ENCODE measurements around the gene NAT16. TPM values are rescaled to one million over a fixed set of nuclear protein-coding genes. Genes with fewer than 3 reads are reported as not detected.

NAT16 gene
- total RNA-seq, 1 donor from 2014 or later = 0.16 TPM

DNA sequence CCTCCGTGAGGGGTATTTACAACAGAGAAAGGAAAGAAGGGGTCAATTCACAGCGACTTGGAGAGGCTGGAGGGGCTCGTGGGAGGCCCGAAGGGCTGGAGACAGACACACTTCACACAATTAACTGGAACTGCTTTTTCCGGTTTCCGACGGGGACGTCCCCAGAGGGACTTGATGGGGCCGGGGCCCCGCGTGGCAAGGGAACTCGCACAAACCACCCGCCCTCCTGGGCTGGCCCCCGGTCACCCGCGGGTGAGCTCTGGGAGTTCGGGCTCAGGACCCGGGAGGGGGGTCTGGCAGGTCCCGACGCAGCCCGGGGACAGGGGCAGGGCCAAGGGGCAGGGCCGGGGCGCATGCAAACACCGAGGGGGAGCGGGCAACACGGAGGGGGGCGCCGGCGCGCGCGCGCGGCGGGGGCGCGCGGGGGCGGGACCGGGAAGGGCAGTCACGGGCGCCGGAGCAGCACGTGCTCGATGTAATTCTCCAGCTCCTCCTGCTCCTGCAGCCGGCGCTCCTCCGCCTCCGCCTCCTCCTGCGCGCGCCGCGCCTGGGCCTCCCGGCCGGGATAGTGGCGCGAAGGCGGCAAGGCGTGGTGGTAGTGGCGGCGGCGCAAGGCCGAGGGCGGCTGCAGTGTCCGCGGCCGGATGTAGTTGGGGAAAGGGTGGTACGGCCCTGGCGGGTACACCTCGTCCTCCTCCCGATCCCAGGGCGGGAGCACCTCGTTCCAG lies 17.4 kb downstream of the NAT16 start:
- Histone ChIP-seq H3K79me2 (ENCODE audit: insufficient read depth, low read length) (no peaks in the 10 kb centered on the region), H4K20me1 (ENCODE audit: insufficient read depth, low read length) (peaks cover 51% of the 10 kb centered on the region), H2AFZ (ENCODE audit: low read depth, low read length) (no peak overlapping the region), H3K9me3 (ENCODE audit: insufficient read depth, low read depth, low read length) (no peaks in the 10 kb centered on the region), H3K27me3 (ENCODE audit: insufficient read depth, low read length) (peaks cover 16% of the 10 kb centered on the region), H3K4me2 (ENCODE audit: low read length) (peak overlapping the region; percentile 91), H3K4me1 (ENCODE audit: insufficient read depth, low read length) (peaks cover 47% of the 10 kb centered on the region), H3K27ac (ENCODE audit: low read depth, low read length) (no peak overlapping the region), H3K4me3 (ENCODE audit: insufficient read depth, low read depth, low read length) (no peak overlapping the region), H3K9ac (ENCODE audit: low read length) (no peak overlapping the region), H3K36me3 (ENCODE audit: insufficient read depth, low read length) (peaks cover 6% of the 10 kb centered on the region)
- TF ChIP-seq, protein P1, sequence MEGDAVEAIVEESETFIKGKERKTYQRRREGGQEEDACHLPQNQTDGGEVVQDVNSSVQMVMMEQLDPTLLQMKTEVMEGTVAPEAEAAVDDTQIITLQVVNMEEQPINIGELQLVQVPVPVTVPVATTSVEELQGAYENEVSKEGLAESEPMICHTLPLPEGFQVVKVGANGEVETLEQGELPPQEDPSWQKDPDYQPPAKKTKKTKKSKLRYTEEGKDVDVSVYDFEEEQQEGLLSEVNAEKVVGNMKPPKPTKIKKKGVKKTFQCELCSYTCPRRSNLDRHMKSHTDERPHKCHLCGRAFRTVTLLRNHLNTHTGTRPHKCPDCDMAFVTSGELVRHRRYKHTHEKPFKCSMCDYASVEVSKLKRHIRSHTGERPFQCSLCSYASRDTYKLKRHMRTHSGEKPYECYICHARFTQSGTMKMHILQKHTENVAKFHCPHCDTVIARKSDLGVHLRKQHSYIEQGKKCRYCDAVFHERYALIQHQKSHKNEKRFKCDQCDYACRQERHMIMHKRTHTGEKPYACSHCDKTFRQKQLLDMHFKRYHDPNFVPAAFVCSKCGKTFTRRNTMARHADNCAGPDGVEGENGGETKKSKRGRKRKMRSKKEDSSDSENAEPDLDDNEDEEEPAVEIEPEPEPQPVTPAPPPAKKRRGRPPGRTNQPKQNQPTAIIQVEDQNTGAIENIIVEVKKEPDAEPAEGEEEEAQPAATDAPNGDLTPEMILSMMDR (IDR thresholded peaks at IDR 0.05; ENCODE audit: insufficient read depth, low read depth, low read length) = no peak
- no peak for TF ChIP-seq EZH2 (IDR thresholded peaks at IDR 0.05; ENCODE audit: insufficient read depth, low read length)
- Mint-ChIP-seq H3K27ac (ENCODE audit: unreplicated experiment) (peak overlapping the region; percentile 83), H3K4me3 (ENCODE audit: unreplicated experiment) (peak overlapping the region; percentile 80), H3K9me3 (ENCODE audit: unreplicated experiment) (no peaks in the 10 kb centered on the region), H3K36me3 (ENCODE audit: low read depth, unreplicated experiment) (peaks cover 4% of the 10 kb centered on the region), H3K4me1 (ENCODE audit: low read depth, unreplicated experiment) (peaks cover 35% of the 10 kb centered on the region), H3K27me3 (ENCODE audit: low read depth, unreplicated experiment) (no peaks in the 10 kb centered on the region)
- DNase-seq (ENCODE audit: low read depth) (no peak), FAIRE-seq (no peak)

DNA sequence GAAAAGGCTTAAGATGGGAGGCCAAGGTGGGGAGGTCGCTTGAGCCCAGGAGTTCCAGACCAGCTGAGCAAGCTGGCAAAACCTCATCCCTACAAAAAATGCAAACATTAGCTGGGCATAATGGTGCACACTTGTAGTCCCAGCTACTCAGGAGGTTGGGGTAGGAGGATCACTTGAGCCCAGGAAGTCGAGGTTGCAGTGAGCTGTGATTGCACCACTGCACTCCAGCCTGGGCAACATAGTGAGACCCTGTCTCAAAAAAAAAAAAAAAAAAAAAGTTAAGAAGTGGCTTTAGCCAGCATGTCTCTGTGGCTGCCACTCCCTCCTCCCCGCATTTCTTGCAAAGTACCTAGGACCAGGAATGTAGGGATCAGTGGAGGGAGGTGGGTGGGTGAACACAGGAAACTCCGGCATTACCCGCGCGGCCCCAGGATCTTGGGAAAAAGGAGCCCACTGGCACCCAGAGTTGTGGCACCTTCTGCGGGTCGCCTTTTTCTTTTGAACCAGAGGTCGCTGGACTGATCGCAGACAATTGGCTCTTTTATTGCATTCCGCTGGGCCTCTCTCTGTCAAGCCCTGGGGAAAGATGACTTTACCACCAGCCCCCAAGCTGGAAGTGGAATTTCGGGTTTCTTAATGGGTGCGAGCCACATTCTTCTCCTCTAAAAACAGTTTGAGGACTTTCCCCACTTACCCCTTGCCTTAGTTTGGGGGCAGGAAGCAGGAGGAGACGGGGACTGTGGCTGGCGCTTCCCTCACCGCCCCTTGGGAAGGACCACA lies 18.2 kb downstream of the NAT16 start:
- no peaks in the 10 kb centered on the region for H3K9me3 ChIP-seq (ENCODE audit: insufficient read depth, low read depth, low read length)
- FAIRE-seq (no peak), DNase-seq (ENCODE audit: low read depth) (no peak)
- H4K20me1 ChIP-seq (ENCODE audit: insufficient read depth, low read length) = peaks cover 53% of the 10 kb centered on the region
- peaks cover 11% of the 10 kb centered on the region for H3K36me3 ChIP-seq (ENCODE audit: insufficient read depth, low read length)
- H3K27ac Mint-ChIP-seq (ENCODE audit: unreplicated experiment) = peak overlapping the region; percentile 83
- H3K9me3 Mint-ChIP-seq (ENCODE audit: unreplicated experiment) = no peaks in the 10 kb centered on the region
- TF ChIP-seq, protein P1 (IDR thresholded peaks at IDR 0.05; ENCODE audit: insufficient read depth, low read depth, low read length) = no peak
- no peak for TF ChIP-seq EZH2 (IDR thresholded peaks at IDR 0.05; ENCODE audit: insufficient read depth, low read length)
- peaks cover 28% of the 10 kb centered on the region for H3K4me1 Mint-ChIP-seq (ENCODE audit: low read depth, unreplicated experiment)
- H2AFZ ChIP-seq (ENCODE audit: low read depth, low read length) = no peak overlapping the region
- H3K27me3 ChIP-seq (ENCODE audit: insufficient read depth, low read length) = peaks cover 12% of the 10 kb centered on the region
- peaks cover 39% of the 10 kb centered on the region for H3K4me1 ChIP-seq (ENCODE audit: insufficient read depth, low read length)
- H3K27me3 Mint-ChIP-seq (ENCODE audit: low read depth, unreplicated experiment) = no peaks in the 10 kb centered on the region
- H3K27ac ChIP-seq (ENCODE audit: low read depth, low read length) = no peak overlapping the region
- H3K4me2 ChIP-seq (ENCODE audit: low read length) = no peak overlapping the region
- no peak overlapping the region for H3K4me3 ChIP-seq (ENCODE audit: insufficient read depth, low read depth, low read length)
- H3K79me2 ChIP-seq (ENCODE audit: insufficient read depth, low read length) = peaks cover 5% of the 10 kb centered on the region
- H3K4me3 Mint-ChIP-seq (ENCODE audit: unreplicated experiment) = peak overlapping the region; percentile 80
- H3K36me3 Mint-ChIP-seq (ENCODE audit: low read depth, unreplicated experiment) = peaks cover 4% of the 10 kb centered on the region
- no peak overlapping the region for H3K9ac ChIP-seq (ENCODE audit: low read length)

Data from astrocyte (in vitro differentiated cells and primary cell).